ENCODE data around the gene PAK6. TPM values are rescaled to one million over a fixed set of nuclear protein-coding genes. Genes with fewer than 3 reads are reported as not detected.

PAK6 gene
- total and polyA plus RNA-seq, 9 of the 15 experiments (the other 6 are each of a cell fraction or from before 2014, with no cell fraction given): 0.03 to 0.74 (median 0.16) TPM; not detected in 2

GRCh38 chr15:40274350-40275274 lies 35.7 kb downstream of the PAK6 start:
- in situ Hi-C loops (cut with MboI): loop anchor here (5.0 kb wide), 3 partner anchors 38 to 227 kb away; no protein-coding TSS in a partner anchor
- DNase-seq (ENCODE audit: extremely low read depth in 1 of 4, low spot score in 3 of 4): peak; percentile 79 to 91 (median 82)
- CTCF ChIA-PET (ENCODE audit: low intra/inter-chr PET ratio): interaction anchor here (0.6 to 7.1 kb wide), 16 partner anchors 10 to 589 kb away, joined by 3 to 218 read pairs (median 4); no protein-coding TSS in a partner anchor
- no peak for TF ChIP-seq PHB (CRISPR knock-in tag; IDR thresholded peaks at IDR 0.05)
- TF ChIP-seq TAL1 (IDR thresholded peaks at IDR 0.05): no peak
- no peak for TF ChIP-seq SNRNP70 (optimal IDR thresholded peaks at IDR 0.05; ENCODE audit: low read depth, low read length)
- TF ChIP-seq SMARCA4 (IDR thresholded peaks at IDR 0.05): no peak
- TF ChIP-seq TBP (optimal IDR thresholded peaks at IDR 0.05; ENCODE audit: low read depth, low read length): peak; percentile 13
- TF ChIP-seq ASH1L (IDR thresholded peaks at IDR 0.05; ENCODE audit: borderline replicate concordance, low read depth, partially characterized antibody): no peak
- TF ChIP-seq MAZ (CRISPR knock-in tag; conservative IDR thresholded peaks at IDR 0.05 in 1 of 2, IDR thresholded peaks at IDR 0.05 in 1 of 2): peak; percentile 18 to 89; a peak in 2 of 4 replicates
- TF ChIP-seq NFIC (IDR thresholded peaks at IDR 0.05): no peak
- TF ChIP-seq SP1 (CRISPR knock-in tag; IDR thresholded peaks at IDR 0.05): peak; percentile 60
- no peak for TF ChIP-seq ID3 (CRISPR knock-in tag; IDR thresholded peaks at IDR 0.05)
- TF ChIP-seq ID3 (tag; IDR thresholded peaks at IDR 0.05): no peak
- no peak for TF ChIP-seq HMG20A (CRISPR knock-in tag; conservative IDR thresholded peaks at IDR 0.05)
- no peak for TF ChIP-seq ZNF696 (CRISPR knock-in tag; conservative IDR thresholded peaks at IDR 0.05)
- TF ChIP-seq PHF21A (IDR thresholded peaks at IDR 0.05; ENCODE audit: borderline replicate concordance, low read depth): no peak
- peak; percentile 76; the same call in 1 of the 2 replicates for TF ChIP-seq CBFB (CRISPR knock-in tag; IDR thresholded peaks at IDR 0.05)
- TF ChIP-seq NKRF (IDR thresholded peaks at IDR 0.05; ENCODE audit: borderline replicate concordance): no peak
- TF ChIP-seq DDX20 (tag; IDR thresholded peaks at IDR 0.05; ENCODE audit: low read depth): no peak
- TF ChIP-seq SMARCA5 (IDR thresholded peaks at IDR 0.05): no peak
- 0 out of 2 replicates have a peak, but pooled peaks have one; percentile 13 for TF ChIP-seq EP300 (IDR thresholded peaks at IDR 0.05; ENCODE audit: low read length)
- TF ChIP-seq TCF15 (CRISPR knock-in tag; IDR thresholded peaks at IDR 0.05): no peak

More at GRCh38 chr15:40274350-40275274, 35.7 kb downstream of the PAK6 start:
- no peak overlapping the region for H3K4me3 ChIP-seq
- peak; percentile 78 for ATAC-seq
- no peaks in the 10 kb centered on the region for H3K9me3 ChIP-seq (replicated peaks; ENCODE audit: control insufficient read depth, insufficient read depth, low read depth, low read length)
- H3K27ac ChIP-seq (ENCODE audit: extremely low read depth, low read depth, low read length): no peak overlapping the region
- H2AFZ ChIP-seq (ENCODE audit: low read depth, low read length): peak overlapping the region; percentile 79
- FAIRE-seq: peak; percentile 94
- POLR2A ChIA-PET: interaction anchor here (0.6 to 2.1 kb wide), 9 partner anchors 9 to 239 kb away, joined by 3 to 11 read pairs (median 4); no protein-coding TSS in a partner anchor
- H3K9me1 ChIP-seq (ENCODE audit: control insufficient read depth, insufficient read depth, low read length): no peaks in the 10 kb centered on the region
- peaks cover 13 to 38% of the 10 kb centered on the region in 2 experiments for H3K4me1 ChIP-seq (replicated peaks in 1 of 2; ENCODE audit: control insufficient read depth in 2 of 2, insufficient read depth in 2 of 2, low read length in 2 of 2)
- H3K27me3 ChIP-seq (ENCODE audit: control insufficient read depth in 2 of 2, insufficient read depth in 2 of 2, low read length in 2 of 2): peaks cover 0 to 16% of the 10 kb centered on the region in 2 experiments; a peak in 2 of 5 replicates
- H4K20me1 ChIP-seq (replicated peaks; ENCODE audit: control insufficient read depth, insufficient read depth, low read length): 0 out of 2 replicates have a peak, but pooled peaks cover 3% of the 10 kb centered on the region
- no peaks in the 10 kb centered on the region for H3K79me2 ChIP-seq (ENCODE audit: control insufficient read depth, insufficient read depth, low read length)
- no TSS peak for BruUV-seq (replicated peaks)
- H3K9ac ChIP-seq (ENCODE audit: insufficient read depth in 1 of 2, low read depth in 2 of 2, low read length in 2 of 2): peak overlapping the region in 1 of 2 experiments; percentile 33; a peak in 1 of 4 replicates
- no peak overlapping the region for H3K4me2 ChIP-seq (ENCODE audit: insufficient read depth, low read length)
- intact Hi-C loops (cut with micrococcal nuclease): loop anchor here (1.0 to 5.0 kb wide), 4 partner anchors 42 to 487 kb away; no protein-coding TSS in a partner anchor
- 33% methylated on average over 26 of the region's 26 CpGs for WGBS (ENCODE audit: insufficient coverage, low coverage, missing lambda C conversion rate)
- no peaks in the 10 kb centered on the region for H3K36me3 ChIP-seq (ENCODE audit: control insufficient read depth, insufficient read depth, low read length)

Measured in K562 (cell line).